AG04449 (cell line): Measurements from ENCODE around the gene HDDC3.

Source experiments
- CTCF ChIA-PET: fragments of 350-600 bp; formaldehyde crosslinking; extraction: SDS; loops from one replicate; lab custom pipeline; 2021; ENCODE audit warnings: antibody characterized with exemption; lab: Yijun Ruan, JAX
- POLR2A ChIA-PET: fragments of 400-600, 350-600 bp; formaldehyde crosslinking; extraction: SDS; loops from one replicate; lab custom pipeline; 2020; ENCODE audit warnings: antibody characterized with exemption, inconsistent platforms; lab: Yijun Ruan, JAX
- DNase-seq: peaks from one replicate; pipeline ENCODE4 v3.0.0-alpha.2; 2010; ENCODE audit warnings: low read depth, low spot score
- H3K4me3 ChIP-seq: 2 replicates; pipeline ENCODE4 v1.5.1; 2011; ENCODE audit warnings: low read depth, mild to moderate bottlenecking, control low read depth, low read length
- CTCF ChIP-seq: IDR thresholded peaks from one replicate; pipeline ENCODE4 v1.5.1; 2011; ENCODE audit warnings: mild to moderate bottlenecking, moderate library complexity, low read length, control low read depth, inconsistent platforms; ENCODE audit not compliant: insufficient read depth; ENCODE audit errors: missing control alignments

The HDDC3 gene

DNA sequence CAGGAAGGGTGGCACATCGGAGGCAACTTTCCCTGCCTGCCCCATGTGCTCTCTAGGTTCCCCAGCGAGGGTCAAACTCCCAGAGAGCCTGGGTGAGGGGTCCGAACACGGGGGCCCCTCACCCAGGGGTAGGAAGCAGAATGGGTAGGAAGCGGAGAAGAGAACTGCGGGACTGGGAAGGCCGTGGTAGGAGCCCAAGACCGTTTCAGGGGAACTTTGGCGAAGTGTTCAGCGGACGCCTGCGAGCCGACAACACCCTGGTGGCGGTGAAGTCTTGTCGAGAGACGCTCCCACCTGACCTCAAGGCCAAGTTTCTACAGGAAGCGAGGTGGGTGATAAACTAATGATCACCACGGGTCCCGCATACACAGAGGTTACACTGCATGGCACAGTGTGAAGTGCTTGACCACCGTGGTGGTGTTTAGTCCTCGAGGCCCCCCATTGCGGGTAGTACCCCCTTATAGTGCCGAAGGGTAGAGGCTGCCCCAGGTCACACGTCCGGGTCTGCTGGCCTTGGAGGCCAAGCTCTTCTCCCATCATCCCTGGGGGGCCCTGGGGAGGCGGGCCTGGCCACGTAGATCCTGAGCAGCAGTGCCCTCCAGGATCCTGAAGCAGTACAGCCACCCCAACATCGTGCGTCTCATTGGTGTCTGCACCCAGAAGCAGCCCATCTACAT lies 39.7 kb downstream of the HDDC3 start:
- CTCF ChIA-PET: interaction anchor here (2.6 to 4.0 kb wide), 2 partner anchors 7 to 9 kb away, joined by 14 to 52 read pairs; partner anchors contain the start of genes FES and MAN2A2
- DNase-seq: no peak
- TF ChIP-seq CTCF: no peak
- no peak overlapping the region for H3K4me3 ChIP-seq
- POLR2A ChIA-PET: no interaction called here

GRCh38 chr15:90892023-90892422 lies 40.3 kb downstream of the HDDC3 start:
- no peak for DNase-seq
- no peak for TF ChIP-seq CTCF
- ChIA-PET POLR2A (no interaction called here), CTCF (interaction anchor here (2.6 kb wide), 1 partner anchor 10 kb away, joined by 14 read pairs; the partner anchor contains the start of gene MAN2A2)
- no peak overlapping the region for H3K4me3 ChIP-seq

DNA sequence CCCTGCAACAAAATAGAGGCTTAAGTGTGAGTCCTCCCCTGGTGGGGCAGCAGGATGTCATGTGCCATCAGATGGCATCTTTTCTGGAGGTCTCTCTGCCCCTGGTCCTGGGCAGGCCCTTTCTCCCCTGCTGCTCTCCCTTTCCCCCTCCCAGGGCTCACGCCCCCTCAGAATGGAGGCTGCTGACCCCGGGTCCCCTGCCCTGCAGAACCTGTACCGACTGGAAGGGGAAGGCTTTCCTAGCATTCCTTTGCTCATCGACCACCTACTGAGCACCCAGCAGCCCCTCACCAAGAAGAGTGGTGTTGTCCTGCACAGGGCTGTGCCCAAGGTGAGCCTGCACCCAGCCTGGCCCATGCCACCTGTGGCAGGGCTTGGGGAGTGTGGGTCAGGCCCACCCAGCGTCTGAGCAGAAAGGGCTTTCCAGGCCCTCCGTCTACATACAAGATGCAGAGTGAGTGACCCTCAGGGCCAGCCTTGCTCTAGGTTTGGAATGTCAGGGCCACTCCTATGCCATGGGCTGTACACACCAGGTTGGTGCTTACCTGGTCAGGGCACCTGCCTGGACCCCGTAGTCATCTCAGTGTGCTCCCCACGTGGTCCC lies 40.9 kb downstream of the HDDC3 start:
- no peak overlapping the region for H3K4me3 ChIP-seq
- POLR2A ChIA-PET: no interaction called here
- CTCF ChIA-PET: interaction anchor here (1.1 to 2.6 kb wide), 2 partner anchors 11 to 244 kb away, joined by 3 to 14 read pairs; partner anchors contain the start of gene MAN2A2
- TF ChIP-seq CTCF: no peak
- DNase-seq: no peak

GRCh38 chr15:90890839-90891238 lies 41.5 kb downstream of the HDDC3 start:
- DNase-seq: no peak
- no peak overlapping the region for H3K4me3 ChIP-seq
- POLR2A ChIA-PET: no interaction called here
- CTCF ChIA-PET: interaction anchor here (1.1 to 2.6 kb wide), 3 partner anchors 10 to 243 kb away, joined by 3 to 20 read pairs (median 4); partner anchors contain the start of gene MAN2A2
- no peak for TF ChIP-seq CTCF

DNA sequence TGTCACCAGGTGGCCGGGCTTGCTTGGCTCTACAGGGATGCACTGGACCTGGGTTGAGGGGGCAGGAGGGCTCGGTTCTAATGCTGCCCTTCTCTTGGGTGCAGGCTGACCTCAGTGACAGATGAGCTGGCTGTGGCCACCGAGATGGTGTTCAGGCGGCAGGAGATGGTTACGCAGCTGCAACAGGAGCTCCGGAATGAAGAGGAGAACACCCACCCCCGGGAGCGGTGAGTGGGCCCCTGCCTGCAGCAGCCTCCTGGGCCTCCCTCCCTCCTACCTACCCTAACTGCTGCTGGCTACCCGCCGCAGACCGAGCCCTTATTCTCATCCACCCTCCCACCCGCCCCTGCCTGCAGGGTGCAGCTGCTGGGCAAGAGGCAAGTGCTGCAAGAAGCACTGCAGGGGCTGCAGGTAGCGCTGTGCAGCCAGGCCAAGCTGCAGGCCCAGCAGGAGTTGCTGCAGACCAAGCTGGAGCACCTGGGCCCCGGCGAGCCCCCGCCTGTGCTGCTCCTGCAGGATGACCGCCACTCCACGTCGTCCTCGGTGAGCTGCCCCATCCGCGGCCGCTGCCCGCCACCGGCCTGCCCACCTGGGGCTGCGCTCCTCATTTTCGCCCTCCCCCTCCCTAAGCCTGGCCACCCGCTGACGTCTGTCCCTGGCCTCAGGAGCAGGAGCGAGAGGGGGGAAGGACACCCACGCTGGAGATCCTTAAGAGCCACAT lies 42.5 kb downstream of the HDDC3 start:
- CTCF ChIA-PET: interaction anchor here (0.6 to 2.8 kb wide), 6 partner anchors 11 to 280 kb away, joined by 3 to 20 read pairs (median 8); partner anchors contain the start of gene MAN2A2
- no peak overlapping the region for H3K4me3 ChIP-seq
- TF ChIP-seq CTCF: no peak
- POLR2A ChIA-PET: no interaction called here
- no peak for DNase-seq
